ENCODE data around the gene PKN2. TPM values are rescaled to one million over a fixed set of nuclear protein-coding genes. Genes with fewer than 3 reads are reported as not detected.

Gene PKN2
- total and polyA plus RNA-seq, 9 of the 15 experiments (the other 6 are each of a cell fraction or from before 2014, with no cell fraction given) = 4.5 to 25.3 (median 19.2) TPM

DNA sequence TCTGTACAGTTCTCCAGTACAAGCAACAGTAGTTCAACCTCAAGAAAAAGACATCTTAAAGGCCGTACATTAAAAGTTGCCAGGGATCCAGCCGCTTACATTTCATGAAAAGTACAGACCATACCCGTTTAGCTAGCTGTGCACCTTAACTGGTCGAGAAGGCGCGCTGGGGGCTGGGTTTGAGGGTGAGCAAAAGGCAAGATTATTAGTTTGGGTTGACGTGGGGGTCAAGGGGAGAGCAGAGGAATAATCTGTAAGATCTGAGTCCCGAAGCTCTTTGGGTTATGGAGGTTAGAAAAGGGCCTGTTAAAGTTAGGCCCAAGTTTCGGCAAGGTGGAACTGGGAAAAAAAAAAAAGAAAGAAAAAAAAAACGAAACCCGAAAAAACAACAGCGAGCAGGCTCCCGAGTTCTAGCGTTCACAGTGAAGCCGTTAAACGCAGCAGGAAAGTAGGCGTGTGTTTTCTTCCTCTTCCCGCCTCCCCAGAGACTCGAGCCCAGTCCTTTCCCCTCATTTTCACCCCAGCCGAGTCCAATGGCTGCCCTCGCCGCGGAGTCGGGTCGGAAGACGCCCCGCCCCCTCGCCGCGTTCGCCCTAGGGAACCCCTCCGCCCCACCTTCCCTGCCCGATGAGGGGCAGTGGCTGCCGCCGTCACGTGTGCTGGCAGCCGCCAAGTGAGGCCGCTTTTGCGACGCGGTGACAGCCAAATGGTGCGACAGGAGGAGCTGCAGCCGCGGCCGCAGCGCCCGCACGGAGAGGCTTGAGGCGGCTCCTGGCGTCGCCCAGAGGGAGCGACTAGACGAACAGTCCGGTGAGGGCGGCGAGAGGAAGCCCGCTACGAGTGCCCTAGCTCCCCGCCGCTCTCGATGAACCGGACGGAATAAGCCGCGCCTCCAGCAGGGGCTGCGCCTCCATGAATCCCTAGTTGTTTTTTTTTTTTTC lies at the start of gene PKN2 (continued):
- peak in 1 of 2 experiments; percentile 98; a peak in 2 of 4 replicates for TF ChIP-seq ZNF639 (CRISPR knock-in tag; conservative IDR thresholded peaks at IDR 0.05 in 1 of 2, IDR thresholded peaks at IDR 0.05 in 1 of 2)
- peak; percentile 78 for TF ChIP-seq POLR2AphosphoS5 (IDR thresholded peaks at IDR 0.05; ENCODE audit: control insufficient read depth, insufficient read depth, low read depth, low read length)
- no peak for TF ChIP-seq KLF1 (tag; IDR thresholded peaks at IDR 0.05)
- TF ChIP-seq, protein P1, sequence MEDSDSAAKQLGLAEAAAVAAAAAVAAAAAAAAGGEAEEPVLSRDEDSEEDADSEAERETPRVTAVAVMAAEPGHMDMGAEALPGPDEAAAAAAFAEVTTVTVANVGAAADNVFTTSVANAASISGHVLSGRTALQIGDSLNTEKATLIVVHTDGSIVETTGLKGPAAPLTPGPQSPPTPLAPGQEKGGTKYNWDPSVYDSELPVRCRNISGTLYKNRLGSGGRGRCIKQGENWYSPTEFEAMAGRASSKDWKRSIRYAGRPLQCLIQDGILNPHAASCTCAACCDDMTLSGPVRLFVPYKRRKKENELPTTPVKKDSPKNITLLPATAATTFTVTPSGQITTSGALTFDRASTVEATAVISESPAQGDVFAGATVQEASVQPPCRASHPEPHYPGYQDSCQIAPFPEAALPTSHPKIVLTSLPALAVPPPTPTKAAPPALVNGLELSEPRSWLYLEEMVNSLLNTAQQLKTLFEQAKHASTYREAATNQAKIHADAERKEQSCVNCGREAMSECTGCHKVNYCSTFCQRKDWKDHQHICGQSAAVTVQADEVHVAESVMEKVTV (CRISPR knock-in tag; IDR thresholded peaks at IDR 0.05) = 0 out of 2 replicates have a peak, but pooled peaks have one; percentile 37
- no peak for TF ChIP-seq ZNF551 (CRISPR knock-in tag; IDR thresholded peaks at IDR 0.05)
- no peak for TF ChIP-seq ILK (tag; IDR thresholded peaks at IDR 0.05; ENCODE audit: borderline replicate concordance, low read depth)
- TF ChIP-seq ARID1B (IDR thresholded peaks at IDR 0.05) = peak; percentile 16; the same call in 1 of the 2 replicates
- no peak for TF ChIP-seq FUS (optimal IDR thresholded peaks at IDR 0.05; ENCODE audit: low read depth, low read length)
- no peak; the same call in 1 of the 2 replicates for TF ChIP-seq ZHX1 (conservative IDR thresholded peaks at IDR 0.05; ENCODE audit: low read length)
- TF ChIP-seq, protein P2, sequence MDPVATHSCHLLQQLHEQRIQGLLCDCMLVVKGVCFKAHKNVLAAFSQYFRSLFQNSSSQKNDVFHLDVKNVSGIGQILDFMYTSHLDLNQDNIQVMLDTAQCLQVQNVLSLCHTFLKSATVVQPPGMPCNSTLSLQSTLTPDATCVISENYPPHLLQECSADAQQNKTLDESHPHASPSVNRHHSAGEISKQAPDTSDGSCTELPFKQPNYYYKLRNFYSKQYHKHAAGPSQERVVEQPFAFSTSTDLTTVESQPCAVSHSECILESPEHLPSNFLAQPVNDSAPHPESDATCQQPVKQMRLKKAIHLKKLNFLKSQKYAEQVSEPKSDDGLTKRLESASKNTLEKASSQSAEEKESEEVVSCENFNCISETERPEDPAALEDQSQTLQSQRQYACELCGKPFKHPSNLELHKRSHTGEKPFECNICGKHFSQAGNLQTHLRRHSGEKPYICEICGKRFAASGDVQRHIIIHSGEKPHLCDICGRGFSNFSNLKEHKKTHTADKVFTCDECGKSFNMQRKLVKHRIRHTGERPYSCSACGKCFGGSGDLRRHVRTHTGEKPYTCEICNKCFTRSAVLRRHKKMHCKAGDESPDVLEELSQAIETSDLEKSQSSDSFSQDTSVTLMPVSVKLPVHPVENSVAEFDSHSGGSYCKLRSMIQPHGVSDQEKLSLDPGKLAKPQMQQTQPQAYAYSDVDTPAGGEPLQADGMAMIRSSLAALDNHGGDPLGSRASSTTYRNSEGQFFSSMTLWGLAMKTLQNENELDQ (CRISPR knock-in tag; IDR thresholded peaks at IDR 0.05; ENCODE audit: borderline replicate concordance) = no peak
- TF ChIP-seq TBP (optimal IDR thresholded peaks at IDR 0.05; ENCODE audit: low read depth, low read length) = peak; percentile 88
- TF ChIP-seq FOXJ3 (CRISPR knock-in tag; IDR thresholded peaks at IDR 0.05) = no peak
- TF ChIP-seq SRF (CRISPR knock-in tag; IDR thresholded peaks at IDR 0.05) = peak in 1 of 2 experiments; percentile 72; a peak in 2 of 4 replicates
- peak; percentile 17; the same call in 1 of the 2 replicates for TF ChIP-seq ZNF740 (CRISPR knock-in tag; IDR thresholded peaks at IDR 0.05)
- no peak; a peak in 1 of 4 replicates for TF ChIP-seq ZNF740 (tag; IDR thresholded peaks at IDR 0.05)
- TF ChIP-seq PRMT5 (CRISPR knock-in tag; IDR thresholded peaks at IDR 0.05) = no peak

All from K562 (cell line).